ENCODE measurements around the gene TECTB. TPM values are rescaled to one million over a fixed set of nuclear protein-coding genes. Genes with fewer than 3 reads are reported as not detected.

TECTB gene
- total RNA-seq, 1 donor from 2014 or later = not detected

DNA sequence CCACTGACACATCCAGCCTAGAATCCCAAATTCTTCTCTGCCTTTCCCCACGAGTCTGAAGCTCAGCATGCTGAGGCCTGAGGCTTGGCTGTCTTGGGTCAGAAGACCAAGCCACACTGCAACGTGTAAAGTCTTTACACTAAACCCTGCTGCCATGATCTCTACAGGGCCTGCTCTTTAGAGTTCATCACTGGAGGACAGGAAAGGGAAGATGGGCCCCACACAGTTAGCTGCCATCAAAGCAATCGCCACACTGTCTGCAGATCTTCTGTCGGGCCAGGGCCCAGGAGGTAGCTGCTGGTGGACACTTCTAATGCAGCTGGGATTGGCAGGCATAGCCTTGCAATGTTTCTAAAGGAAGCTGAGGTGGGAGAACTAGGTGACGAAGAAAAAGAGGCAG lies 8.4 kb upstream of the TECTB start:
- intact Hi-C loops (cut with micrococcal nuclease) = no loop called here

DNA sequence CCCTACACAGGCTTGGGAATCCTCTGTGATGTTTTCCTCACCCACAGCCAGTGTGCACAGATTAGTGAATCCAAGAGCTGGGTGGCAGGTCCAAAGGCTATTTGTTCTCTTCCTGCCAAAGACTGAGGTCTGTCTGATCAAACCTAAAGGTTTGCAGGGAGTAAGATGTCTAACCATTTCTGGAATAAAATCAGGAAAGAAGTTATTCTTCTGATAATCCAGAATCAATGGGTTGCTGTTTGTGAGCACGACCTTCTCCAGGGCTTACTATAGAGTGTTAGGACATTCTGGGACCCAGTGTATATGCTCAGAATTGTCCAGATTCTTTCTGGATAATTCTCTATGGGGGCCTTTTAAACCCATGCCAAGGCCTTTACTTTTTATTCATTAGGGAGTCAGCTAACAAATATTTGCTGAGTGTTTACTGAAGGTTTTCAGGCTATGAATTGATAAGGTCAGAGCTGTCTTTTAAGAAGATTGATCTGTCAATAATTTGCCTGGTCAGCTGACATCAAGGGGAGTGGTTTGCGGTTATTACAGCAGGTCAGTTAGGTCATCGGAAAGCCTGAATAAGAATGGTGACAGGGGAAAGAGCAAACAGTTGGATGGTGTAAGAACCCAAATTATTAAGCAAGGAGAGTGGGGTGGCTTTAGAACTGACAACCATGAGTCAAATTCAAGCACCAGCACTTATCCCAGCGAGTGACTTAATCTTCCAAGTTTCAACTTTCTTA lies 7.5 kb upstream of the TECTB start:
- intact Hi-C loops (cut with micrococcal nuclease) = no loop called here

DNA sequence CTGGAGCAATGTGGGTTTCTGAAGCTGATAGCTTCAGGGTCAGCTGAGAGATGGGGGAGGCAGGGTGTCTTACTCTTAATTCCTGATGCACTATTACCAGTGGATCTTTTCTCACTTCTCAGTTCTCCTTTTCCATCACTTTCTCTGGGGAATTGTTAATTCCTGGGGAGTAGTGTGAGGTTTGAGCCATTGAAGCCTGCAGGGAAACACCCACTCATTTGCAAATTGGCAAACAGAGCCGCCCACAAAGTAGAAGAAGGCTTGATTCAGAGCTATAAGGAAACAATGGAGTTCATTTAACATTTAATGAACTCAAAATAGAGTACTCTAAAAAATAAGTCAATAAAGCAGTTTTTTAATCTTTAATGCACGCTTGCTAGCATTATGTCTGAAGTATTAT lies 4.3 kb upstream of the TECTB start:
- intact Hi-C loops (cut with micrococcal nuclease) = no loop called here

DNA sequence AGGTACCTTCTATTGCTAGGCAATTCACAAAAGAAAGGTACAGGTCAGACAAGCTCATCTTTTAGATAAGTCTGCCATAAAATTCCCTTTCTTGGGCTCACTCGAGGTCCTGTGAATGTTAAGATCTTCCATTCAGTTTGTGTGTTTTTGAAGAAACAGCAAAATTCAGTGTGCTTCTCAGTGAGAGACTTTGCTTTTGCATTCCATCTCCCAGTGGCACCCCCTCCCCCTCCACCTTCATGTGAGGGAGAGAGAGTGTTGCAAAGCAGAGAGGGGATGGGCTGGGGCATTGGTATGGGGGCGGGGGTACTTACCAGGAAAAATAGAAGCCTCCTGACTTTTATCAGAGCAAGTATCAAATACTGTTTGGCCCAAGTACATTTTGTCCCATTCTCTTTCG lies 3.8 kb upstream of the TECTB start:
- intact Hi-C loops (cut with micrococcal nuclease) = no loop called here

DNA sequence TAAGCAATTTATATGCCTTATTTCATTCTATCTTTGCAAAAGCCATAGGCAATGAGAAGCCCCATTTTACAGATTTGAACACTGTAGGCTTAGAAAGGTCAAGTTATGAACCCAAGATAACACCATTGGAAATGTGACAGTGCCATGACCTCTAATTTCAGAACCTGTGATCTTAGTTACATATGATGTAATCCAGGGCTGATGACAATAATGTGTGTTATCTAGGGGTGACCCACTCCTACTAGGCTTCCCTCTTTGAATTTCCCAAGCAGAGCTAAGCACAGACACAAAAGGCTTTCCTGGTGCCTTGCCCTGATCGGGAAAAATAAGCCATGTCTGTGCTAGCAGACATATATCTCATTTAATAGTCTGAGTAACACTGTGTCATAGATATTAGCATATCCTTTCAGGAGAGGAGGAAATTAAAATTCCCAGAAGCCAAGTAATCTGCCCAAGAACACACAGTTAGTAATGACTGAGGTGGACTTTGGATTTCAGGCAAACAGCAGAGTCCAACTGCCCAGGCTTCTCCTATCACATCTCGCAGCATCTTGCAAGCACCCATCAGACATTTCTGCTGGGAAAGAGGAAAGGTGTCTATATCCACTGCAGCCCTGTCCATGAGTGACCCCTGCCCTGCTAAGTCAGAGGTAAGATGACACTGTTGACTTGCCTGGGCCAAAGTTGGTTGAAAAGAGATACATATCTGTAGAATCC lies 2.8 kb upstream of the TECTB start:
- intact Hi-C loops (cut with micrococcal nuclease) = no loop called here

DNA sequence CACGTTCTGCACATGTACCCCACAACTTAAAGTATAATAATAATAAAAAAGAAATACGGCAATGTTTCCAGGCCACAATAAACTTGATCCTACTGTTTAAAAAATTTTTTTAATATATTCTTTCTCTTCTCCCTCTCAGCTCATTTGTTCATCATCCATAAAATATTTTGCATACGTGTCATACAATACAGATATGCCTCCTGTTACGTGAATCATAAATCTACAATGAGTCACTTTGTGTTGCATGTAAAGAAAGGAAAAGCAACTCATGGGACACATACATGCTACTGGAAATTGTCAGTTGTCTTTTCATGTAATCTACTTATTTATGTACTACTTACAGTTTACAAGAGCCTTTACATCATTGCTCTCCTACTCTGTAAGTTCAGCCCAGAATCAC lies 1.1 kb upstream of the TECTB start:
- intact Hi-C loops (cut with micrococcal nuclease) = no loop called here

DNA sequence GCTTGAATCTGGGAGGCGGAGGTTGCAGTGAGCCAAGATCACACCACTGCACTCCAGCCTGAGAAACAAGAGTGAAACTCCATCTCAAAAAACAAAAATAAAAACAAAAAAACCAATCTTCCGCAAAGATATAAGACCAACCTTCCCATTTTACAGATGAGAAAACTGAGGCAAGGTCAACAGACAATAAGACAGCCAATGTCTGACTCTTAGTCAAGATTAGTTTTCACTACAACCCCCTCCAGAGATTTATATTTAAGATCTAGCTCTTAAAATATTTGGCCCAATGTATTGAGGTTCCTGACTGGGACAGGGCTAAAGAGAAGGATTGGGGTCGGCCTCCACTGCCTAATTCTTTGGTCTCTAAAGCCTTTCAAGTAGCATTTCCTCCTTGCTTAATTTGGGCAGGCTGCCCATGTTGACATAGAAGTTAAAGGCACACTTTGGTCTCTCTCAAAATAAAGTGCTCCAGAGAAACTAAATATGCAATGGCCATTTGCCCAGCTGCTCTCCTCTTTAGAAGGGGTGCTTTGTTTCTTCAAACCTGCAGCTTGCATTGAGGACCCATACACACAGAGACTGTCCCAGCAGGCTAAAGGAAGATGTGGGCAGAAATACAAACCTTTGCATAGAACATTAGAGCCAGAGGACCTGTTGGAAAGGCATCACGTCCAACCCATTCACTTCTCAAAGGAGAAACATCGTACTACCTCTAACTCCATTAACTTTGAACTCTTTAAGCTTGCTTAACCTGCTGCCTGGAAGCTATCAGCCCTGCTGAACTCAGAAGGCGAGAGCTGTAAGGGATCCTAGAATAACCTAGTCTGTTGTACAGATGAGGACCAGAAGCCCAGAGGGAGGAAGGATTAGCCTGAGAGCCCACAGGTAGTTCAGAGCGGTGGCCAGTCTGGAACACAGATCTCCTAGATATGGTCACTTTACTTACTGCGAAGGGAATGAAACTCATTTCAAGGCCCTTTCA lies 3.9 kb downstream of the TECTB start:
- intact Hi-C loops (cut with micrococcal nuclease) = no loop called here

DNA sequence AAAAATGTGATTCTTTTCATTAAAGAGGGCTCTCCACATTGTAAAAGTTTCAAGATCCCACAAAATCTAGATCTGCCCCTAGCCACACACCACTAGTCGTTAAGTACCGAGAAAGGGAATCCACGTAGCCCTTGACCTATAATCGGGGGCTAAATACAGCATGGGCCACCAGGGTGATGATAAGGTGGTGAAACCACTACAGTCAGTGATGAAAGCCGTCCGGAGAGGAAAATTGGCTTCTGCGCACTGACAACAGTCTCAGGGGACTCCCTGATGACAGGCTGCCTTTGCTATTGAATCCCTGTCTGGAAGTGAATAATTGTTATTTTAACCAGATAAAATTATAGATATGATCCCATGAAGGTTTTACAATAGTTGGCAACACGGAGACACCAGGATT lies 4.6 kb downstream of the TECTB start:
- intact Hi-C loops (cut with micrococcal nuclease) = no loop called here

DNA sequence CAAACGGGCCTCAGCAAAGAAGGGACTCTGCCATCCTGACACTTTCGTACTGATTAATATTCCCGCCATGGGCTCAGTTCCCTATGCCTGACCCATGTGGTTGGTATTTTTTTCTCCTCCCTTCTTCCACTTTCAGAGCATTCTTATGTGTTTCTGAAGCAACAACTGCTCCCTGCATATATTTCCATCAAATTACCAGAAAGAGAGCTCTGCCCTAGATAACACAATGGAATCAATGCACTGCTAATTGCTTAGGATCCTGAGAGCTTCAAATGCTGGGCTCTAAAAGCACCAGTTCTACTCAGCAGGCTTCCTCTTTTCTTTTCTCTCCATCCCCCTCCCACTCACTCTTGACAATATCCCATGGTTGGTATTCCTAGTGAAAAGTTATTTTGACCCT lies 5.3 kb downstream of the TECTB start:
- intact Hi-C loops (cut with micrococcal nuclease) = no loop called here

DNA sequence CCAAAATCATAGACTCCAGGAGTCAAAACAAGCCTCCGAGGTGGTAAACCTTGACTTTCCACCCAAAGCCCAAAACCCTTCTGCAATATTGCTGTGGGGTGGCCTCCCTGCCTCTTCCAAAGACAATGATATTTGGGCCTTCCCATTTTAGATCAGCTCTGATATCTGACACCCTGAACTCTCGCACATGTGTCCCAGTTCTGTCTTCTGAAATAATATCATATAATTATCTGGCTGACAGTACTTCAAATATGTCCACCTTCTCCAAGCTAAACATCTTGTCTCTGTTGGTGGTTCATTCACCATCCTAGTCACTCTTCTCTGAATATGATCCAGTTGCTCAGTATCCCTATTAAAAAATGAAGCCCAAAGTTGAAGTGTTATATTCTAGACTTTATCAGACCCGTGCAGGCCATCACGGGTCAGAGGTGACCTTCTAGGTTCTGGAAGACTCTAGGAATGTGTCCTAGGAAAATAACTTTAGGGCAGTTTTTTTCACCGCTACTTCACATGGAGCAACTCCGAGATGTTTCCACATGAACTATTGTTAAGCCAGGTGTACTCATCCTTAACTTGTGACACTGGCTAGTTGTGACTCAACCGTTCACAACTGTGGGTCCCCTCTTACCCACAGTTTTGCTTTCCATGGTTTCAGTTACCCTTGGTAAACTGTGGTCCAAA lies 6.3 kb downstream of the TECTB start:
- intact Hi-C loops (cut with micrococcal nuclease) = no loop called here

DNA sequence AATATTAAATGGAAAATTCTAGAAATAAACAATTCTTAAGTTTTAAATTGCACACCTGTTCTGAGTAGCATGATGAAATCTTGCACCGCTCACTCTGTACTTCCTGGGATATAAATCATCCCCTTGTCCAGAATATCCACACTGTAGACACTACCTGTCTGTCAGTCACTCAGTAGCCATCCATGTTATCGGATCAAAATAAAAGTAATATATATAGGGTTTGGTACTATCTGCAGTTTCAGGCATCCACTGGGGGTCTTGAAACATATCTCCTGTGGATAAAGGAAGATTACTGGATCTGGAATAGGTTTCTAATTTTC lies 6.8 kb downstream of the TECTB start:
- intact Hi-C loops (cut with micrococcal nuclease) = no loop called here

DNA sequence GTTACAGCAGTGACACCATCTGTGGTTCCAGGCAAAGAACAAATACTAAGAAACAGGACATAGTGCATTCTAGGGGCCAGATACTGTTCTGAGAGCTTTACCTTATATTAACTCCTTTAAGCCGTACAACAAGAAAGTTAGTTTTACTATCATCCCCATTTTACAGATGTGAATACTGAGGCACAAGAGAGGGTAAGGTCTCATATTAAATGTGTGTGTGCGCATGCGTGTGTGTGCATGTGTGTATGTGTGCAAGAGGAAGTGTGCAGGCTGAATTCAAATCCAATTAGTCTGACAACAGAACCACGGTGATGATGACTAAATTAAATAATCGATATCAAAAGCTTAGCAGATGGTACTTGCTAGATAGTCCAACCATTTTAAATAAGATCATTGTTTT lies 11.0 kb downstream of the TECTB start:
- intact Hi-C loops (cut with micrococcal nuclease) = no loop called here

DNA sequence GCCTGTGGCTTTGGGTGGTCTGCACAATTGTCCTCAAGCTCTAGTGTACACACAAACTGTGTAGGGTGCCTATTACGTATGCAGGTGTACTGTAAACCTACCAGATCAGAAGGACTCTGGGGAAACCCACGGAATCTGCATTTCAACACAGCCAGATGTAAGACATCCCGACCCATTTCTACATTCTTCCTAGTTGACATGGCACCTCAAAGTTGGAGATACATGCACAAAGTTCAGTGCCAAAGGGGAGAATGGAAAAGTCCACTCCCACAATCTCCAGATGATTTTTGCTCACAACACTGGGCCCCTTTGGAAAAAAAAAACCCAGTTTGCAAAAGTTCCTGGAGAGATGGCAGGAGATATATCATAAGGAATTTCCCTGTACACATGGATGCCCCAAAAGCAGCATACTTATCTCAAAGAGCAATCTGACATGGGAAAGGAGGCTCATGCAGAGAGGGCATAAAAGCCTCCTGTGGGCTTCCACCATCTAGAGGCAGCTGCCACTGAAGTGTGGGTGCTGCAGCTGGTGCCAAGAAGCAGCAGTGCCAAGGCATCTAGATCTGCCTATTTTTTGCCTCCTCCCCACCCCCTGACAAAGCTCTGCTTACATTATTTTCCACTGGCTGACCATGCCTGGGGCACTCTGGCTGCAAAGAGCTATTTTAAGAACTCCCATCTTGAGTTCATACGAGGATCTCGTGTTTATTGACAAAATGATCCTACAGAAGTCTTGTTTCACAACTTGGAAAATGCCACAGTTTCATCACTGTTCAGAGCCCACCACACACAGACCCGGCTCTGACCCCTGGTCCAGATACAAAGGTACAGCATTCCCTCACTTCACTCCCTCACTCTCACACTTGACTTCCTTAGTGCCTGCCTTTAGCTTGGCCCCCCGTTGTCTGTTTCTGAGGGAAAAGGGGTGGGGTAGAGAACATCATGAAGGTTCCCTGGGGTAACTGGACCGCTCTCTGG lies 12.9 kb downstream of the TECTB start:
- intact Hi-C loops (cut with micrococcal nuclease) = no loop called here

DNA sequence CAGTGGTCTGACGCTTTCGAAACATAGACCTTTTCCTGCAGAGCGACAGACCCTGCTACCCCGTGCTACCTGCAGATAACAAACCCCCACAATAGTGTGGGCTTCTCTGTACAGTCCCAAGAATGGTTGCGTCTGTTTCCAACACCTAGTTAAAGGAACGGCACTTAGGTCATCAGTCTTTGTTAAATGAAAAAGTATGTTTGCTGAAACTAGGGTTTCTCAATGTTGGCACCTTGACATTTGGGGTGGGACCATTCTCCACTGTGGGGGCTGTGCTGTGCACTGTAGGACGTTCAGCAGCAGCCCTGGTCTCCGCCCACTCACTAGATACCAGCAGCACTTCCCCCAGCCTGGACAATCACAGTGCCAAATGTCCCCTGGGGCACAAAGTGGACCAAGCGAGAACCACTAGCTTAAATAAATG lies 13.7 kb downstream of the TECTB start:
- intact Hi-C loops (cut with micrococcal nuclease) = no loop called here

DNA sequence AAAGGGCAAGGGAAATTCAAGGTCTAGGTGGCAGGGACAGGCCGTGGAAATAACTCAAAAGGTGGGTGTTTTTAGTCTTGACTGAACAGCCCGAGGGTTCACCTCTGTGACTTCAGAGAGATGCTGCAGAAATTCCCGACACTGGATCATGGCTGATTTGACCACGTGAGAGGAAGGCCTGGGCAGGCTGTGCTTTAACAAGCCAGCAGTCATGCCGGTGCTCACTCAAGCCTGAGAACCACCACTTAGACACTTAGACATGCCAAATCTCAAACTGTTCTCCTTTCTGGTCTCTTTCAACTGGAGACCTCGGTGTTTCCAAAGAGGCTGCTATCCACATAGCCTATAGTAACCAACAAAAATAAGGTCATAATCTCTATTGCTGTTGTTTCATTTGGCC lies 15.4 kb downstream of the TECTB start:
- intact Hi-C loops (cut with micrococcal nuclease) = no loop called here

DNA sequence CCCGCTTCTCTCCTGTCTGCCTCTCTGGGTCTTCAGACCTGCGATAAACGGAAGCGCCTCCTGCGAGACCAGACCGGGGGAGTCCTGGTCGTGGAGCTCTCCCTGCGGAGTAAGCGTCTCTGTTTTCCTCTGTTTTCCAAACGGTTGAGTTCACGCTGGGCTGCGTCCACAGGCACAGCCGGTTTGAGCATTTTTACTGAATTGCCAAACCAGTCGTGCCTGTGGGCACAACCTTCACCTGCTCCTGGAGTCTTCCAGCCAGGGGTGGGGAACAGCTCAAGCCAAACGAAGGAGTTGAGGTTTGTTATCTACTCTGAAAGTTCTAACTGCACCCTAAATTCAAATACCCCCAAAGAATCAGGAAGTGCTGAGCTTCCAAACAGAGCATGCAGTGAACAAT lies 16.3 kb downstream of the TECTB start:
- intact Hi-C loops (cut with micrococcal nuclease) = no loop called here

DNA sequence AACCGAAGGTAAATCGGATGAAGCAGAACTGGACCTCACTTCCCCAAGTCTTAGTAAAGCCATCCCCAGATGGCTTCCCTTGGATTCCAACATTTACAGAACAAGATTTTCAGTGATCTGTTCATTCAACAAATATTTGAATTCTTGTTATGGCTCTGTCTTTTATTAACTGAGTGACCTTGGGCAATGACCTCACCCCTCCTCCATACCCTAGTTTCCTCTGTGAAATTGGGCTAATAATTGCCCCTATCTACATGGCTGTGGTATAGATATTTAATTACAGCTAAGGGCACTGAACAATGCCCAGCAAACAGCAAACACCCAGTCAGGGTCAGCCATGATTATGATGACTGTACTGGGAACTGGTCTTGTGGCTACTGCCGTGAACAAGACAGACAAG lies 19.1 kb downstream of the TECTB start:
- intact Hi-C loops (cut with micrococcal nuclease) = no loop called here

DNA sequence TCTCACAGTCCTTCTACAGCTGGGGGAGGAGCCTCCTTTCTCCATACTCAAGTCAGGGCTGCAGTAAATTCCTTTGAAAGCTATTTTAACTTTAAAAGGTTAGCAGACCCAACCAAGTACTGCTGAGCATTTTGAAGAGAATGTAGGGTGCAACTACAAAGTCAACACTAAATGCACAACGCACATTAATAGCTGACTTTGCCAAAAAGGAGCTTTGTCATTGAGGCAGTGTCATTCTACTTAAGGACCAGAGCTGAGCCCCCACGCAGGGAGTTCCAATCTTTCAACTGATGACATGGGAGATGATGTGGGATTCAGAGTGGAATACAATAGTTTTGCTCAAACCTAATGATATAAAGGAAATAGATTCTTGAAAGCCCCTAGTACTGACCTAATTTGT lies 20.3 kb downstream of the TECTB start:
- intact Hi-C loops (cut with micrococcal nuclease) = no loop called here

DNA sequence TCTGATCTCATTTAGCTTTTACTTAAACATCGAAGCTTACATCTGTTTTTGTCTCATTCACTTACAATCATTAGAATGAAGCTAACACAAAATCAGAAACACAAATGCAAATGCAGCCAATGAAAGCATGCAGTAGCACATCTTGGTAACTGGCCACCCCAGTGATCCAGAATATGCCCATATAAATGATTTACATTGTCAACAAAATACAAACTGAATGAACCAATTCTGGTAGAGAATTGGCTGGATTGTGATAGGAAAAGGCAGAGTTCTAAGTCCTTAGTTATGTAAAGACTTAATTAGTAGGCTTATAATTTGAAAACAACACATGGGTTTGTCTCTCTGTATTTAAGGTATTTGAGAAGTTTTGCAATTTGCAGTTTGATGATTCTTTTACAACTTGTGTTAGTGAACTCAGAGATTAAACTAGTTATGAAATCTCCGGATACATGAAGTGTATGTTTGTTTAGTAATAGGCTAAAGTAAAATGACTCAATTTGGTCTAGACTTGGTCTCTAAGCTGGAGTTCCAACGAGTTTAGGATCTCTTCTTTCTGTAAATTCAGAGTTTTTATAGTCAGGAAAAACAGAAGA lies 21.2 kb downstream of the TECTB start:
- intact Hi-C loops (cut with micrococcal nuclease) = no loop called here
